AML-193 (cell line): Measurements from ENCODE around the gene PAQR6.

Experiments
- DNase-seq, 2 experiments: peaks; one replicate each; lab custom pipeline; 2025; lab: John Stamatoyannopoulos, UW

Gene PAQR6

DNA sequence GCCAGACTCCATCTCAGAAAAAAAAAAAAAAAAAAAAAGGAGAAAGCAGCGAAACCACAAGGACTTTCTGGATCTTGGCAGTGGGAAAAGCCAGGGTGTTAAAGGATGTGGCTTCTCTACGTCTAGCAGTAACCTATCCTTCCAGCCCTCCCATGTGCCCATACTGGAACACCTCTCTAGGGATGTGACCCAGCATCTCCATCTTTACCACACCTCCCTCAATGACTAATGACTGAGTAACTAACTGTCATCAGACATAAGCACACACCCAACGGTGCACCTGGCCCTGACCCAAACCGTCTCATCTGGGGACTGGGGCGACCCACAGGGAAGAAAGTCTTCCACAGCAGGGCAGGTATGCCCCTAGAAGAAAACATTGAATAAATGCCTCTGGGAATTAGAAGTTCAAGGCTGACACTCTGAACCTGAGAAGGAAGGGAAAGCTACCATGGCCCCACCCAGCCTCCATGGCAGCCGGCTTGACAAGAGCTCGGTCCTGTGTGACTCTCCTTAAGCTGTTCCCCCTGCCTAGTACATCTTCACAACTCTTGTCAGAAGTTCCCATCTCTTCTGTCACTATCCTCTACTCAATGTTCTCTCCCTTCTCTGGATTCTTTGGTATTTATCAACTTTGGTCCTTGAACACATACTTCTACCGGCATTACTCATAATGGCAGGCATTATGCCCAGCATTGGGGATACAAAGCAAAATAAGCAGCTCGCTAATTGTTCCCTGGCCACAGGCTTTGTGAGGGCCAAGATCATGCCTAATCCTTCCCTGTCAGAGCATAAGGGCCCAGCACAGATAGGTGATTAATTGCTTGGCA, 14.8 kb upstream of the PAQR6 start:
- DNase-seq = no peak

- DNase-seq = no peak
These were observed 13.0 kb upstream of the PAQR6 start for GRCh38 chr1:156260896-156261295.

DNA sequence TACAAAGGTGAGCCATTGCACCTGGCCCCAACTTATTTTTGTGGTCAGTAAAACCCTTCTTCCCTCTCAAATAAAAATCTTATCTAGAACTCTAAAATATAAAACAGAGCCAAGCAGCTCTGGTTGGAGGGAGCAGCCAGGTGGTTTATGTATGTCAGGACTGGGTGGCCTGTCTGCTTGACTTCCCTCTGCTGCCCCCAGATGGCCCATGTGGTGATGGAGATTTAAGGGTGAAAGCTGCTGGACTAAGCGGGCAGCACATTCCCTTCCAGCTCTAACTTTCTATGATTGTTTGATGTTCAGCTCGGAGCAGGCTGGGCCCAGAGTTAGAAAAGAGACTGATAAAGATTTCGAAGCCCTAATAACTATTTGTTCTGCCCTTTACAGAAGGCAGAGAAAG, 11.9 kb upstream of the PAQR6 start:
- no peak for DNase-seq

- no peak for DNase-seq
These were observed 11.0 kb upstream of the PAQR6 start for GRCh38 chr1:156258859-156259258.

DNA sequence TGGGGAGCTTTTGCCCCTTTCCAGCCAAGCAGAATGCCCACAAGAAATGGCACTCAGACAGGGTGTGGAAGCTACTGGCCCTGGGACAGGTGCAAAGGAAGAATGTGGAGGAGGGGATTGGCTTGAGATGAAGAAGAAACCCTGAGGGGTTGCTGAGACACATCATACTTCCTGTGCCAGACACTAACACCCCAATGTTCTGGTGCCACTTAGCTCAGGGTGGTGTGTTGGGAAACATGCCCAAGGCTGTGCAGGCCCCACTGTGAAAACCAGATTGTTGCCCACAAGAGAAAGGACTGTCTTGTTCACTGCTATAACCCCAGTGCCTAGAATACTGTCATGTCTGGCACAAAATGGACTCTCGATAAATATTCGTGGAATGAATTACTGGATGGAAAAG, 9.9 kb upstream of the PAQR6 start:
- peak; percentile 61 to 62 for DNase-seq

- DNase-seq = no peak
These were observed 5.8 kb upstream of the PAQR6 start for GRCh38 chr1:156253634-156254033.

DNA sequence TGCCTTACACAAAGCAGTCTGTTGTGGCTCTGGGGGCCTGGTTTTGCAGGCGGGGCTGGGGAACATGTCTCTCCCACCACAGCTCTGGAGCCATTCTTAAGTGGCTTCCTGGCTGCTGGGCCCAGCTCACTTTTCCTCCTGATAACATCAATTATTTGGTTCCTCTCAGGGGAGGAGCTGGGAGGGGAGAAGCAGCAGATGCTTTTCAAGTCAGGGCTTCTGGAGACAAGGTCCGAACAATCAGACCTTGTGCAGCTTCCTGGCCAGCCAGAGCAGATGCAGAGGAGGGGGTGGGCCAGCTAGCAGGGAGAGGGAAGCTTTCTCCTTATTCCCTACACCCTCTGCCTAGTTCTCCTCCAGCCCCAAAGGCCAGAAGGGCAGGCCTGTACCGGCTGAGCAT, 3.7 kb upstream of the PAQR6 start:
- DNase-seq = no peak

DNA sequence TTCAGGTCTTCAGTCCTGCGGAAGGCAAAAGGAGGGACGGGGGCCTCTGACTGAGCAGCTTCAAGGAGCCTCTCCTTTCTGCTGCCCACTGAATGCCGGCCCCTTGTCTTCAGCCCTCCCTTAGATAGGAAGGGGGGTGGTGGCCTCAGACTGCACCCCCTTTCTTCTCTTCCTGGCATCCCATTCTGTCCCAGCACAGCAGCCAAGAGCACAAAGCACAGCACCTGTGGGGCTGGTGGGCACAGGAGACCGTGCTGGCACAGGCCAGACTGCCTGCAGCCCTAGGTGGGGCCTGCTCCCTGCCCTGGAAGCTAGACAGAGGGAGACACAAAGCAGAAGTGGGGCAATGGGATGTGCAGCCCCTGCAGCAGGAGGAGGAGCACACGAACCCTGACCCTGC, 1.7 kb upstream of the PAQR6 start:
- no peak for DNase-seq

- no peak for DNase-seq
These were observed 447 bp upstream of the PAQR6 start for GRCh38 chr1:156248323-156248683.

GRCh38 chr1:156246781-156247459, 936 bp downstream of the PAQR6 start:
- DNase-seq = no peak

DNA sequence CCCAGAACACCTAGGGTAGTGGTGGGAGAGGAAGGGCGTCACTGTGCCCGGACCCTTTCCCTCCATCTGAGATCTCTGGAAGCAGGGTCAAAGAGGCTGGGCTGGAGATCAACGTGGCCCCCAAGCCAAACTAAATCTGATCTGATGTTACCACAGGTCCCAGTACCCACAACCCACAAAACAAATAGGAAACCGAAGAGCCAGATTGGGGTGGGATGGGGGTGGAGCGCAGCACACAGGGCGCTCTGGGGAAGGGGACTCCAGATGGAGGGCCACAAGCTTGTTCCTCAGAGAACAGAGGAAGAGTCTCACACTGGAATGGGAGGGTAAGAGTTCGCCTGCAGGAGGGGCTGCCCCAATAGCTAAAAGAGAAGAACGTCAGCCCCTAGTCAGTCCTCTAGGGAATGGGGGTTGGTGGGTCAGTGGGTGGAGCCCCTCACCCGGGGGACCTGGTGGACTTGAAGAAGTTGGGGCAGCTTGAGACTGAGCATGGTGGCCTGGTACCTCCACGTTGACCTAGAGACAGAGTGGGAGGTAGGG, 1.5 kb downstream of the PAQR6 start:
- no peak for DNase-seq

DNA sequence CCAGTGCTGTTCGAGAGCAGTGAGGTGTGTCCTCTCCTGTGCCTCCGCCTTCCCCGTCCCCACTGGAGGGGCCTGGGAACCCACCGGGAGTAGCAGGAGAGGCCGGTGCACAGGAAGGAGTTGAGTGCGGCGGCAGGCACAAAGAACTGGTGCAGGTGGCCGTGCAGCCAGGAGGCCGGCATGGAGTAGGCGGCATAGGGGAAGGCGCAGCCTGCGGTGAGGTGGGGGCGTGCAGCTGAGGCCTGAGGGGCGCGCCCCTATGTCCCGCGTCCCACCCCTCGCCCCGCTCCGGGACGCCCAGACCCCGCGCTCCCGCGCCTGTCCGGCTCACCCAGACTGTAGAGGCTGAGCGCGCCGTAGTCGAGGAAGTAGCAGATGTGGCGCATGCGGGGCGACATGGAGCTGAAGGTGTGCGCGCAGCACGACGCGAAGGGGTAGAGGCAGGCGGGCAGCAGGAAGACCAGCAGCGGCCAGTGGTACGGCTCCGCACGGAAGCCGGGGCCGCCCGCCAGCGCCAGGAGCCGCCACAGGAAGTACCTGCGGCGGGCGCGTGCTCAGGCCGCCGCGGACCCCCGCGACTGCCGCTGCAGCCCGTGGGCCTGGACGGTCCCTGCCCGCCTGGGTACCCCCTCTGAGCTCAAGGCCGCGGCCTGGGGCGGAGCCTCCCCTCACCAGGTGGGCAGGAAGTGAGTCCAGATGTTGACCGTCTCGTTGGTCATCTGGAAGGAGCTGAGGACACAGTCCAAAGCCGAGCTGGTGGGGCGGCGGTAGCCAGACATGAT, 2.2 kb downstream of the PAQR6 start:
- no peak for DNase-seq

- DNase-seq = no peak
These were observed 3.1 kb downstream of the PAQR6 start for GRCh38 chr1:156244712-156245111.

GRCh38 chr1:156244126-156244525, 3.7 kb downstream of the PAQR6 start:
- DNase-seq = no peak

DNA sequence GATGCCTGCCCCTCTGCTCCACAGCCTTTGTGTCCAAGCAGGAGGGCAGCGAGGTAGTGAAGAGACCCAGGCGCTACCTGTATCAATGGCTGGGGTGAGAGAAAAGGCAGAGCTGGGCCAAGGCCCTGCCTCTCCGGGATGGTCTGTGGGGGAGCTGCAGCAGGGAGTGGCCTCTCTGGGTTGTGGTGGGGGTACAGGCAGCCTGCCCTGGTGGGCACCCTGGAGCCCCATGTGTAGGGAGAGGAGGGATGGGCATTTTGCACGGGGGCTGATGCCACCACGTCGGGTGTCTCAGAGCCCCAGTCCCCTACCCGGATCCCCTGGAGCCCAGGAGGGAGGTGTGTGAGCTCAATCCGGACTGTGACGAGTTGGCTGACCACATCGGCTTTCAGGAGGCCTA, 5.1 kb downstream of the PAQR6 start:
- no peak for DNase-seq

DNA sequence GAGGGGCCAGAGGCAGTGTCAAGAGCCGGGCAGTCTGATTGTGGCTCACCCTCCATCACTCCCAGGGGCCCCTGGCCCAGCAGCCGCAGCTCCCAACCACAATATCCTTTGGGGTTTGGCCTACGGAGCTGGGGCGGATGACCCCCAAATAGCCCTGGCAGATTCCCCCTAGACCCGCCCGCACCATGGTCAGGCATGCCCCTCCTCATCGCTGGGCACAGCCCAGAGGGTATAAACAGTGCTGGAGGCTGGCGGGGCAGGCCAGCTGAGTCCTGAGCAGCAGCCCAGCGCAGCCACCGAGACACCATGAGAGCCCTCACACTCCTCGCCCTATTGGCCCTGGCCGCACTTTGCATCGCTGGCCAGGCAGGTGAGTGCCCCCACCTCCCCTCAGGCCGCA, 5.9 kb downstream of the PAQR6 start, which contains the start of gene BGLAP:
TSS of gene BGLAP (plus strand) at position 259 of the 400 bp plus-strand sequence. CDS start at position 307, 48 bp downstream.
- DNase-seq = no peak

- DNase-seq = no peak
These were observed 6.5 kb downstream of the PAQR6 start for GRCh38 chr1:156241311-156241811.

DNA sequence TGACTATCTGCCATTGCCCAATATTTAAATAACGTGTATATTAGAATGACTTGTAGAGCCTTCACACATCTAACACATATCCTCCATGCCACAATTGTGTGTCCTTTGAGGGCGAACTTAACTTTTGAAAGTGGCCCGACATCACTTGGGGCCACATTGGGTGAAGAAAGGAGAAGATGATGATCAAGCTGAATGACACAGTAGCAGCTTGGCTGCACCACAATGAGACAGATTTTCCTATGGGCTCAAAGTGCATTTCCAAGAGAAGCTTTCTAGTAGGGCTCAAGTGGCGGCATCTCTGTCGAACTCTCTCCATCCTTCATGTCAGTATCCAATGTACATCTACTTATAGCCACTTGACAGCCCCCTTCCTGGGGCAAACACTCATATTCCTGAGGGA, 9.6 kb downstream of the PAQR6 start:
- DNase-seq = no peak

GRCh38 chr1:156236164-156236563, 11.7 kb downstream of the PAQR6 start:
- DNase-seq = no peak

- no peak for DNase-seq
These were observed 14.3 kb downstream of the PAQR6 start for GRCh38 chr1:156233426-156234127.

DNA sequence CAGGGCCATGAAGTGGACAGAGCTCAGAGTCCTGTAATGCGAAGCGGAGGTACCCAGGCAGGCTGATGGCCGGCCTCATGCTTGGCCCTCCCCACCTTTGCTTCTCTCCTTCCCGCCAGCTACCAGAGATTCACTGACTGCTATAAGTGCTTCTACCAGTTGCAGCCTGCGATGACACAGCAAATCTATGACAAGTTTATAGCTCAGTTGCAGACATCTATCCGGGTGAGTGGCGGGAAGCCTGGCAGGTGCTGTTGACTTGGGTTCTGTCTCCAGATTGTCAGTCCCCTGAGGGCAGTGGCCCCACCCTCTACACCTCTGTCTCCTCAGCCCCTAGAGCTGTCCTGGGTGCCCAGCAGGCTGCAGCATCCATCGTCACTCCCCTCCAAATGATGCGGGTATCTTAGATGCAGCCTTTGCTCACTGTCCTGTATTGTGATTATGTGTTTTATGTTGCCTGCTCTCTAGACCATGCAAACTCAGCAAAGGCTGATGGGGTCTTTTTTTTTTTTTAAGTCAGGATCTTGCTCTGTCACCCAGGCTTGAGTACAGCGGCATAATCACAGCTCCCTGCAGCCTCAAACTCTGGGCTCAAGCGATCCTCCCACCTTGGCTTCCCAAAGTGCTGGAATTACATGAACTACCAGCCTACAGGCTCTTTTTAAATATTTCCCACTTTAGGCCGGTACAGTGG, 15.5 kb downstream of the PAQR6 start:
- no peak for DNase-seq
